Neuronal stem cell (in vitro differentiated cells): ENCODE results near the gene TMEM11.

ENCODE experiments used
- DNase-seq: peaks from one replicate; pipeline ENCODE4 v3.0.0-alpha.2; 2013; ENCODE audit warnings: low spot score
- H2AFZ ChIP-seq: one replicate; pipeline ENCODE4 v1.6.1; 2013; ENCODE audit warnings: mild to moderate bottlenecking, low read length, inconsistent platforms
- H2AK5ac ChIP-seq: 2 replicates; pipeline ENCODE4 v1.6.1; 2013; ENCODE audit warnings: low read depth, mild to moderate bottlenecking, inconsistent platforms, low read length, moderate library complexity, mixed read lengths
- H2BK120ac ChIP-seq: 2 replicates; pipeline ENCODE4 v1.6.1; 2013; ENCODE audit warnings: low read depth, mild to moderate bottlenecking, inconsistent platforms, low read length, moderate library complexity, mixed read lengths
- H2BK12ac ChIP-seq: one replicate; pipeline ENCODE4 v1.6.1; 2013; ENCODE audit warnings: low read length, inconsistent platforms
- H2BK15ac ChIP-seq: 2 replicates; pipeline ENCODE4 v1.6.1; 2013; ENCODE audit warnings: mild to moderate bottlenecking, low read length, inconsistent platforms, mixed read lengths
- H2BK5ac ChIP-seq: one replicate; pipeline ENCODE4 v1.6.1; 2013; ENCODE audit warnings: inconsistent platforms, mild to moderate bottlenecking, low read length, moderate library complexity
- H3K14ac ChIP-seq: one replicate; pipeline ENCODE4 v1.6.1; 2013; ENCODE audit warnings: low read length, inconsistent platforms
- H3K18ac ChIP-seq: 2 replicates; pipeline ENCODE4 v1.6.1; 2013; ENCODE audit warnings: low read length, inconsistent platforms
- H3K23ac ChIP-seq: 2 replicates; pipeline ENCODE4 v1.6.1; 2013; ENCODE audit warnings: low read depth, mild to moderate bottlenecking, mixed read lengths, low read length, inconsistent platforms; ENCODE audit not compliant: poor library complexity
- H3K27ac ChIP-seq: replicated peaks from 3 replicates; pipeline ENCODE4 v1.5.1; 2013; ENCODE audit warnings: low read length, inconsistent platforms
- H3K27me3 ChIP-seq, 3 experiments: 2 replicates each; pipeline ENCODE4 v1.6.1; 2013; ENCODE audit warnings: low read length in 3 of 3, mild to moderate bottlenecking in 2 of 3, inconsistent platforms in 1 of 3, low read depth in 1 of 3, mixed read lengths in 1 of 3, moderate library complexity in 1 of 3; ENCODE audit not compliant: control insufficient read depth in 3 of 3, insufficient read depth in 3 of 3
- H3K36me3 ChIP-seq, 2 donors: replicated peaks in 1 of 2; 2 replicates each; pipeline ENCODE4 v1.6.1; 2013; ENCODE audit warnings: low read length in 2 of 2; ENCODE audit not compliant: control insufficient read depth in 2 of 2, insufficient read depth in 2 of 2
- H3K4ac ChIP-seq: 2 replicates; pipeline ENCODE4 v1.6.1; 2013; ENCODE audit warnings: inconsistent platforms, mild to moderate bottlenecking, low read length, moderate library complexity
- H3K4me1 ChIP-seq, 2 donors: 1 replicate in 1 of 2; 2 replicates in 1 of 2; pipeline ENCODE4 v1.6.1; 2013; ENCODE audit warnings: low read length in 2 of 2, low read depth in 1 of 2; ENCODE audit not compliant: control insufficient read depth in 2 of 2, insufficient read depth in 1 of 2
- H3K4me2 ChIP-seq: one replicate; pipeline ENCODE4 v1.6.1; 2013; ENCODE audit warnings: mild to moderate bottlenecking, low read length, inconsistent platforms; ENCODE audit not compliant: insufficient read depth, poor library complexity, severe bottlenecking
- H3K4me3 ChIP-seq, 2 donors: 2 replicates each; pipeline ENCODE4 v1.5.1; 2013; ENCODE audit warnings: low read length in 2 of 2, mild to moderate bottlenecking in 2 of 2, inconsistent platforms in 1 of 2, moderate library complexity in 1 of 2
- H3K79me1 ChIP-seq: one replicate; pipeline ENCODE4 v1.6.1; 2013; ENCODE audit warnings: low read depth, mild to moderate bottlenecking, inconsistent platforms, low read length, moderate library complexity
- H3K9ac ChIP-seq: one replicate; pipeline ENCODE4 v1.6.1; 2013; ENCODE audit warnings: mild to moderate bottlenecking, low read depth, low read length, inconsistent platforms; ENCODE audit not compliant: poor library complexity
- H3K9me3 ChIP-seq, 2 donors: replicated peaks in 1 of 2; 2 replicates each; pipeline versions ENCODE3 to v1.6.1; 2013; ENCODE audit warnings: low read length in 2 of 2, mild to moderate bottlenecking in 2 of 2, inconsistent platforms in 1 of 2, low read depth in 1 of 2, mixed read lengths in 1 of 2, moderate library complexity in 1 of 2; ENCODE audit not compliant: control insufficient read depth in 2 of 2, insufficient read depth in 1 of 2
- H4K8ac ChIP-seq: one replicate; pipeline ENCODE4 v1.6.1; 2013; ENCODE audit warnings: low read depth, mild to moderate bottlenecking, inconsistent platforms, low read length, moderate library complexity
- H4K91ac ChIP-seq: one replicate; pipeline ENCODE4 v1.6.1; 2013; ENCODE audit warnings: low read length, low read depth, mild to moderate bottlenecking, inconsistent platforms; ENCODE audit not compliant: poor library complexity
- WGBS, 2 donors: extraction: QIAGEN DNeasy Blood & Tissue Kit; methylation state at CpG; one replicate each; pipeline ENCODE4 v1.1.7; 2013; ENCODE audit warnings: missing lambda C conversion rate in 2 of 2, mixed read lengths in 1 of 2; ENCODE audit not compliant: insufficient read length in 2 of 2, insufficient replicate concordance in 1 of 2; ENCODE audit errors: extremely low coverage in 2 of 2; 5-methylcytosine and 5-hydroxymethylcytosine counted together

The TMEM11 gene

DNA sequence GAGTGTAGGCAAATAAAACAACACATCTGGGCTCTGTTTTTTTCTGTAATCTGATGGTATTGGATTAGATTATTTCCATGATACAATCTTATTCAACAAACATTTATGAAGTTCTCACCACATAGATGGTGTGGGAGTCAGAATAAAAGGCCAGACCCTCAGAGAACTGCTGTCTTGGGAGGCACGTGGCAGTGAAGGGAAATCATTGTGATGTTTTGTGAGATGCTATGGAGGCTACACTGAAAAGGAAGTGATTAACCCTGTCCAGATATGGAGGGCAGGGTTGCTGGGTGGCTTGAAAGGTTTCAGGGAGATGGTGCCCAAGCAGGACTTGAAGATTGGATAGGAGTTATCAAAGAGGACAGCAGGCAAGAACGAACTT, 51.6 kb downstream of the TMEM11 start:
- H3K9me3 ChIP-seq: no peaks in the 10 kb centered on the region
- H3K27ac ChIP-seq: no peak overlapping the region
- no peak overlapping the region for H3K9ac ChIP-seq
- no peak overlapping the region for H3K23ac ChIP-seq
- H2AK5ac ChIP-seq: no peak overlapping the region
- H3K4me2 ChIP-seq: no peak overlapping the region
- no peak overlapping the region for H3K18ac ChIP-seq
- H4K91ac ChIP-seq: no peak overlapping the region
- H2BK12ac ChIP-seq: no peak overlapping the region
- no CpG with 5 or more reads among the region's 2 CpGs for WGBS, 2 donors
- H3K4ac ChIP-seq: no peak overlapping the region
- H3K4me3 ChIP-seq: no peak overlapping the region
- no peak overlapping the region for H2BK120ac ChIP-seq
- H3K27me3 ChIP-seq: no peaks in the 10 kb centered on the region
- no peaks in the 10 kb centered on the region for H3K36me3 ChIP-seq
- H4K8ac ChIP-seq: no peak overlapping the region
- H2BK5ac ChIP-seq: no peak overlapping the region
- H3K14ac ChIP-seq: no peak overlapping the region
- peaks cover 0 to 4% of the 10 kb centered on the region in 2 donors for H3K4me1 ChIP-seq
- no peak for DNase-seq
- H2AFZ ChIP-seq: no peak overlapping the region
- no peak overlapping the region for H2BK15ac ChIP-seq
- no peaks in the 10 kb centered on the region for H3K79me1 ChIP-seq

DNA sequence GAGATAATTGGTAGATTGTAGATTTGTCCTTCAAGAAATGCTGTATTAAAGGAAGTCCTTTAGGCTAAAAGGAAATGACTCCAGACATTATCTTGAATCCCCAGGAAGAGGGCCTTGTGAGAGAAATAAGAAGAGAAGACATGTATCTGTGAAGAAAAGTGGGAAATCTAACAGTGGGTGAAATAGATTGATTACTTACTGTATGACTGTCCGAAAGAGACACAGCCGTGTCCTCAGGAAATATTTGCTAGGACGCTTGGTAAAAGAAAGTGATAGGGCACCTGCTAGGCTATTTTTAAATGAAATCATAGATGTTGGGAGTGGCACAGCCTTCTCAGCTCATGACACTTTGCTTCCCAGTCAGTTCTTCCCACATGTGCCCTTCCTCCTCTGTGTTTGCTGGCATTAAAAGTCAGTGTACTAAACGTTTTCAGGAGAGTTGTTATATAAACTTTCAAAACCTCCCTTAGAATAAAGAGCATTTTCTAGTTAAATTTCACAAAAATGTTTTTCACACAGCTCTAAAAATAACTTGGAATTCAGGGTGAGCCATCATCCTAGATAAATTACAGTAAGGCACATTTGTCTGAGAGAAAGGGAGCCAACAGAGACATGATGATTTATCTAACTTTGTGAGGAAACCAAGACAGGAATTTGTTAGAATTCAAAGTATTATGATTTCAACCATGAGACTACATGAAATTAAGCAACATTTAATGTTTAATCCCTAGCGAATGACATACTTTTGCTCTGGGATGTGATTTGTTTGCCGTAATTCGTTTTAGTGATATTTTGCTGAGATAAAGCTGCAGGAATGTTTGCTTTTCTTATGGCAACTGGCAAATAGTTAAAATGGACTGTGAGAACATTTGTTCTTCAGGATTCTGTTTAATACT, 52.2 kb downstream of the TMEM11 start:
- Histone ChIP-seq H3K4me1 (peaks cover 0 to 4% of the 10 kb centered on the region in 2 donors), H2BK5ac (no peak overlapping the region), H3K4me3 (no peak overlapping the region), H2BK12ac (no peak overlapping the region), H3K14ac (no peak overlapping the region), H4K8ac (no peak overlapping the region), H3K4me2 (no peak overlapping the region), H3K4ac (no peak overlapping the region), H4K91ac (no peak overlapping the region), H3K27me3 (no peaks in the 10 kb centered on the region), H3K9me3 (no peaks in the 10 kb centered on the region), H3K9ac (no peak overlapping the region), H2AK5ac (no peak overlapping the region), H3K36me3 (no peaks in the 10 kb centered on the region), H2AFZ (no peak overlapping the region), H3K79me1 (no peaks in the 10 kb centered on the region), H3K18ac (no peak overlapping the region), H3K27ac (no peak overlapping the region), H2BK120ac (no peak overlapping the region), H3K23ac (no peak overlapping the region), H2BK15ac (no peak overlapping the region)
- no CpG with 5 or more reads among the region's 7 CpGs for WGBS, 2 donors
- no peak for DNase-seq

DNA sequence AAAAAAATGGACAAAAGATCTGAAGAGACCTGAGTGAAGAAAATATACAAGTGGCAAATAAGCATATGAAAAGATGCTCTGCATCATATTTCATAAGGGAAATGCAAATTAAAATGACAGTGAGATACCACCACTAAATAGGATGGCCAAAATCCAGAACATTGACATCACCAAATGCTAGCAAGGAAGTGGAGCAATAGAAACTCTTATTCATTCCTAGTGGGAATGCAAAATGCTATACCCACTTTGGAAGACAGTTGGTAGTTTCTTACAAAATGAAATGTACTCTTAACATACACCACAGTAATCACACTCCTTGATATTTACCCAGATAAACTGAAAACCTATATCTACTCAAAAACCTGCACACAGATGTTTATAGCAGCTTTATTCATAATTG, 53.6 kb downstream of the TMEM11 start:
- Histone ChIP-seq H4K91ac (no peak overlapping the region), H3K14ac (no peak overlapping the region), H2BK5ac (no peak overlapping the region), H3K9me3 (no peaks in the 10 kb centered on the region), H3K27ac (no peak overlapping the region), H3K4me1 (peaks cover 0 to 4% of the 10 kb centered on the region in 2 donors), H3K18ac (no peak overlapping the region), H4K8ac (no peak overlapping the region), H2AFZ (no peak overlapping the region), H2BK120ac (no peak overlapping the region), H2AK5ac (no peak overlapping the region), H3K27me3 (no peaks in the 10 kb centered on the region), H3K23ac (no peak overlapping the region), H3K36me3 (no peaks in the 10 kb centered on the region), H3K9ac (no peak overlapping the region), H2BK15ac (no peak overlapping the region), H3K79me1 (no peaks in the 10 kb centered on the region), H3K4ac (no peak overlapping the region), H3K4me2 (no peak overlapping the region), H3K4me3 (no peak overlapping the region), H2BK12ac (no peak overlapping the region)
- DNase-seq: no peak

DNA sequence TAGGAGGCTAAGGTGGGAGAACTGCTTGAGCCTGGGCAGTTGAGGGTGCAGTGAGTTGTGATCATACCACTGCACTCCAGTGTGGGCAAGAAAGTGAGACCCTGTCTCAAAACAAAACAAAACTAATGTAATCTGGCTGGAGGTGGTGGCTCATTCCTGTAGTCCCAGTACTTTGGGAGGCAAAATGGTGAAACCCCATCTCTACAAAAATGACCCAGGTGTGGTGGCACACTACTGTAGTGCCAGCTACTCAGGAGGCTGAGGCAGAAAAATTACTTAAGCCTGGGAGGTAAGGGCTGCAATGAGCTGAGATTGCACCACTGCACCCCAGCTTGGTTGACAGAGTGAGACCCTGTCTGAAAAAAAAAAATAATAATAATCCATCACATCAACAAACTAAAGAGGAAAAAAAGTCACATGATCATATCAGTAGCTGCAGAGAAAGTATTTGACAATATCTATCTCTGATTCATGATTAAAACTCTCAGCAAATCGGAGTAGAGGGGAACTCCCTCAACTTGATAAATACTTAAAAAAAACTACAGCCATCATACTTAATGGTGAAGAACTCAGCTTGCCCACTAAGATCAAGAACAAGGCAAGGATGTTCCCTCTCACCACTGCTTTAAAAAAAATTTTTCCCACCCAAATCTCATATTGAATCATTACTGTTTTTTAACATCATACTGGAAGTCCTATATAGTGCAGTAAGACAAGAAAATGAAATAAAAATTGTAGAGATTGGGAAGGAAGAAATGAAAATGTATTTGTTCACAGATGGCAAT, 56.2 kb downstream of the TMEM11 start:
- Histone ChIP-seq H2BK15ac (no peak overlapping the region), H3K27ac (no peak overlapping the region), H2BK120ac (no peak overlapping the region), H3K4ac (no peak overlapping the region), H2AFZ (no peak overlapping the region), H4K91ac (peak overlapping the region; percentile 30), H3K9me3 (peaks cover 0 to under 1% of the 10 kb centered on the region in 2 donors), H3K36me3 (no peaks in the 10 kb centered on the region), H3K4me1 (no peaks in the 10 kb centered on the region), H3K23ac (no peak overlapping the region), H2BK12ac (no peak overlapping the region), H3K27me3 (no peaks in the 10 kb centered on the region), H3K4me2 (no peak overlapping the region), H3K4me3 (no peak overlapping the region), H2AK5ac (no peak overlapping the region), H3K79me1 (no peaks in the 10 kb centered on the region), H3K18ac (no peak overlapping the region), H4K8ac (no peak overlapping the region), H3K14ac (no peak overlapping the region), H3K9ac (no peak overlapping the region), H2BK5ac (no peak overlapping the region)
- no peak for DNase-seq
- no CpG with 5 or more reads among the region's 1 CpG for WGBS, 2 donors
